K562 (cell line): ENCODE measurements around the gene DRICH1. TPM values are rescaled to one million over a fixed set of nuclear protein-coding genes. Genes with fewer than 3 reads are reported as not detected.

ENCODE experiments used
- ATAC-seq: fragments of 200-7000 bp; cut with Tn5 transposase; 3 replicates; pipeline ENCODE4 v1.9.1; 2020; ENCODE audit warnings: moderate library complexity
- BruUV-seq: library from RNA; stranded (reverse); fragments of 400-500 nt; replicated peaks from 2 replicates; lab custom pipeline; 2021; lab: Mats Ljungman, UMichigan
- CTCF ChIA-PET: fragments of 300-600 bp; formaldehyde crosslinking; extraction: SDS; loops from one replicate; lab custom pipeline; 2021; ENCODE audit warnings: low intra/inter-chr PET ratio; lab: Yijun Ruan, JAX
- POLR2A ChIA-PET: fragments of 300-600, 350-650 bp; sonication (Branson Sonifier 250); formaldehyde crosslinking; extraction: SDS; loops from one replicate; lab custom pipeline; 2021; ENCODE audit warnings: antibody characterized with exemption, inconsistent platforms; lab: Yijun Ruan, JAX
- DNase-seq, 4 experiments: peaks; one replicate each; pipeline versions ENCODE4 v3.0.0 to v3.0.0-alpha.2; 2011 to 2018; ENCODE audit warnings: low spot score in 3 of 4, mixed read lengths in 3 of 4; ENCODE audit errors: extremely low read depth in 1 of 4
- FAIRE-seq: peaks from 2 replicates; lab custom pipeline; 2011; peaks lifted over from hg19 to GRCh38; lab: Jason Lieb, UNC
- H2AFZ ChIP-seq: 2 replicates; pipeline ENCODE4 v1.6.0; 2011; ENCODE audit warnings: low read depth, low read length, control low read depth, inconsistent platforms
- H3K27ac ChIP-seq: fragments of 200-600 bp; 3 replicates; pipeline ENCODE4 v1.8.0; 2011; ENCODE audit warnings: low read depth, mild to moderate bottlenecking, control low read depth, inconsistent platforms, low read length, moderate library complexity, mixed read lengths; ENCODE audit errors: extremely low read depth
- H3K27me3 ChIP-seq, 2 experiments: fragments of 300-600 bp in 1 of 2; 2 replicates in 1 of 2; 3 replicates in 1 of 2; pipeline versions ENCODE4 v1.6.0 to v1.8.0; 2011; ENCODE audit warnings: inconsistent platforms in 2 of 2, low read length in 2 of 2, mild to moderate bottlenecking in 1 of 2, mixed read lengths in 1 of 2, moderate library complexity in 1 of 2; ENCODE audit not compliant: control insufficient read depth in 2 of 2, insufficient read depth in 2 of 2
- H3K36me3 ChIP-seq: fragments of 300-600 bp; 3 replicates; pipeline ENCODE4 v1.8.0; 2011; ENCODE audit warnings: mild to moderate bottlenecking, low read length, inconsistent platforms; ENCODE audit not compliant: control insufficient read depth, insufficient read depth
- H3K4me1 ChIP-seq, 2 experiments: fragments of 200-600 bp in 1 of 2; replicated peaks in 1 of 2; 2 replicates in 1 of 2; 3 replicates in 1 of 2; pipeline versions ENCODE4 v1.5.1 to v1.8.0; 2011; ENCODE audit warnings: inconsistent platforms in 2 of 2, low read length in 2 of 2, mild to moderate bottlenecking in 1 of 2, mixed read lengths in 1 of 2, moderate library complexity in 1 of 2; ENCODE audit not compliant: control insufficient read depth in 2 of 2, insufficient read depth in 2 of 2
- H3K4me2 ChIP-seq: 2 replicates; pipeline ENCODE4 v1.6.1; 2011; ENCODE audit warnings: low read length, control low read depth, inconsistent platforms, mixed read lengths; ENCODE audit not compliant: insufficient read depth
- H3K4me3 ChIP-seq: fragments of 200-600 bp; sonication (generic), shearing (Covaris generic); 2 replicates; pipeline ENCODE4 v1.5.1; 2016; ENCODE audit warnings: control low read depth, inconsistent platforms
- H3K79me2 ChIP-seq: fragments of 200-600 bp; 3 replicates; pipeline ENCODE4 v1.8.0; 2011; ENCODE audit warnings: low read length, inconsistent platforms; ENCODE audit not compliant: control insufficient read depth, insufficient read depth
- H3K9ac ChIP-seq, 2 experiments: 2 replicates each; pipeline versions ENCODE4 v1.6.0 to v1.6.1; 2011; ENCODE audit warnings: low read depth in 2 of 2, low read length in 2 of 2, control low read depth in 1 of 2, inconsistent platforms in 1 of 2, mild to moderate bottlenecking in 1 of 2, mixed read lengths in 1 of 2; ENCODE audit not compliant: insufficient read depth in 1 of 2
- H3K9me1 ChIP-seq: one replicate; pipeline ENCODE4 v1.6.0; 2011; ENCODE audit warnings: inconsistent platforms, mild to moderate bottlenecking, low read length, moderate library complexity; ENCODE audit not compliant: control insufficient read depth, insufficient read depth
- H3K9me3 ChIP-seq: replicated peaks from 2 replicates; pipeline ENCODE4 v1.5.1; 2011; ENCODE audit warnings: low read depth, low read length, inconsistent platforms; ENCODE audit not compliant: control insufficient read depth, insufficient read depth
- H4K20me1 ChIP-seq: replicated peaks from 2 replicates; pipeline ENCODE4 v1.6.1; 2011; ENCODE audit warnings: low read length, inconsistent platforms, mixed read lengths; ENCODE audit not compliant: control insufficient read depth, insufficient read depth
- CEBPZ ChIP-seq: fragments of 150-350 bp; IDR thresholded peaks from 2 replicates; pipeline ENCODE4 v1.6.1; 2014; ENCODE audit warnings: low read depth, mild to moderate bottlenecking, low read length, borderline replicate concordance
- ELK1 ChIP-seq: sonication (generic); formaldehyde crosslinking; IDR thresholded peaks from 2 replicates; pipeline ENCODE4 v1.8.1; 2022; ENCODE audit warnings: missing genetic modification reagents
- FOXA3 ChIP-seq, 2 experiments: fragments of 450-650 bp in 1 of 2; sonication (generic) in 1 of 2; formaldehyde crosslinking; IDR thresholded peaks in 1 of 2; conservative IDR thresholded peaks in 1 of 2; 2 replicates each; pipeline versions ENCODE4 v1.4.0 to v1.8.0; 2020 to 2022; ENCODE audit warnings: mild to moderate bottlenecking in 2 of 2, missing genetic modification reagents in 1 of 2
- GTF2B ChIP-seq: IDR thresholded peaks from 2 replicates; pipeline ENCODE4 v1.6.1; 2011; ENCODE audit not compliant: insufficient read length; ENCODE audit errors: extremely low read depth
- KHSRP ChIP-seq: fragments of 450-650 bp; IDR thresholded peaks from 2 replicates; pipeline ENCODE4 v1.6.1; 2017
- MAFK ChIP-seq: IDR thresholded peaks from 2 replicates; pipeline ENCODE4 v1.6.1; 2011; ENCODE audit warnings: low read length, improper control_type of control experiment
- NFRKB ChIP-seq: fragments of 450-650 bp; IDR thresholded peaks from 2 replicates; pipeline ENCODE4 v1.6.1; 2016; ENCODE audit warnings: low read depth
- POLR2H ChIP-seq: IDR thresholded peaks from 2 replicates; pipeline ENCODE4 v1.6.1; 2016; ENCODE audit warnings: missing genetic modification characterization, low read depth, mild to moderate bottlenecking, control low read depth, missing compliant biosample characterization, moderate library complexity
- PPARD ChIP-seq: fragments of 250-450 bp; sonication (Bioruptor Pico); IDR thresholded peaks from 2 replicates; pipeline ENCODE4 v1.8.0; 2022; ENCODE audit warnings: inconsistent platforms, mild to moderate bottlenecking, moderate library complexity
- TFAP4 ChIP-seq: sonication (generic); formaldehyde crosslinking; IDR thresholded peaks from 2 replicates; pipeline ENCODE4 v1.8.0; 2022; ENCODE audit warnings: missing genetic modification reagents, mild to moderate bottlenecking, moderate library complexity, borderline replicate concordance
- TGIF2 ChIP-seq: sonication (generic); formaldehyde crosslinking; IDR thresholded peaks from 2 replicates; pipeline ENCODE4 v1.8.1; 2022; ENCODE audit warnings: mild to moderate bottlenecking, missing genetic modification reagents, moderate library complexity
- TOE1 ChIP-seq, 2 experiments: fragments of 450-650 bp in 1 of 2; sonication (generic) in 1 of 2; formaldehyde crosslinking in 1 of 2; IDR thresholded peaks; 2 replicates each; pipeline versions ENCODE4 v1.7.1 to v1.8.0; 2016 to 2022; ENCODE audit warnings: borderline replicate concordance in 2 of 2, mild to moderate bottlenecking in 2 of 2, antibody characterized with exemption in 1 of 2, inconsistent platforms in 1 of 2, low read depth in 1 of 2, missing genetic modification reagents in 1 of 2, moderate library complexity in 1 of 2
- WGBS: fragments of 100-300 bp; shearing (Covaris generic); methylation state at CpG from one replicate; pipeline ENCODE4 v1.1.6; 2016; ENCODE audit warnings: low coverage, mixed read lengths; ENCODE audit not compliant: insufficient coverage; ENCODE audit errors: missing lambda C conversion rate; 5-methylcytosine and 5-hydroxymethylcytosine counted together
- in situ Hi-C: fragments of 300-500 bp; cut with MboI; formaldehyde crosslinking; loops from 4 replicates; pipeline ENCODE4 v1.15.0; 2018; ENCODE audit warnings: inconsistent platforms, mixed read lengths
- intact Hi-C: fragments of 100-400 bp; cut with micrococcal nuclease; formaldehyde crosslinking; loops from 2 replicates; pipeline ENCODE4 v1.14.2; 2022
- polyA plus RNA-seq, 8 experiments: library from polyadenylated mRNA; depleted of rRNA in 4 of 8; stranded (reverse) in 5 of 8; unstranded in 3 of 8; fragments of >200 nt; fragmentation: Nextera tagmentation in 2 of 8; fragmentation: Illumina TruSeq in 1 of 8; extraction: Ambion mirVana in 2 of 8; extraction: Trizol in 1 of 8; gene quantifications; 2 replicates each; pipeline versions ENCODE4 v1.2.1 to v1.2.3, GENCODE V29; 2011 to 2014; ENCODE audit warnings: inconsistent platforms in 1 of 8, missing spikeins in 1 of 8
- total RNA-seq, 7 experiments: library from RNA; depleted of rRNA in 6 of 7; stranded (reverse); fragments of >200 nt in 6 of 7; fragmentation: Illumina TruSeq in 2 of 7; extraction: Trizol in 2 of 7; gene quantifications; 2 replicates each; pipeline versions ENCODE4 v1.2.1 to v1.2.3, GENCODE V29; 2011 to 2021; ENCODE audit warnings: low replicate concordance in 1 of 7

Gene DRICH1
- total and polyA plus RNA-seq, 9 of the 15 experiments (the other 6 are each of a cell fraction or from before 2014, with no cell fraction given) = 0.07 to 0.36 (median 0.14) TPM; not detected in 2

GRCh38 chr22:23675502-23676415, 43.6 kb upstream of the DRICH1 start:
- H3K4me1 ChIP-seq = peaks cover 0 to 5% of the 10 kb centered on the region in 2 experiments; a peak in 2 of 5 replicates
- CTCF ChIA-PET = no interaction called here
- no peak overlapping the region for H3K27ac ChIP-seq
- H3K9me3 ChIP-seq = no peaks in the 10 kb centered on the region
- no peak overlapping the region for H2AFZ ChIP-seq
- in situ Hi-C loops = loop anchor here (5.0 kb wide), 1 partner anchor 927 kb away; the partner anchor contains the start of gene GGT1
- no peaks in the 10 kb centered on the region for H3K9me1 ChIP-seq
- H3K4me2 ChIP-seq = no peak overlapping the region
- H3K4me3 ChIP-seq = no peak overlapping the region
- POLR2A ChIA-PET = interaction anchor here (0.5 kb wide), 1 partner anchor 349 kb away, joined by 3 read pairs; no protein-coding TSS in a partner anchor
- no peaks in the 10 kb centered on the region for H3K79me2 ChIP-seq
- H4K20me1 ChIP-seq = no peaks in the 10 kb centered on the region
- FAIRE-seq (no peak), ATAC-seq (no peak), DNase-seq (no peak)
- H3K9ac ChIP-seq = no peak overlapping the region
- H3K36me3 ChIP-seq = no peaks in the 10 kb centered on the region
- intact Hi-C loops = no loop called here
- H3K27me3 ChIP-seq = no peaks in the 10 kb centered on the region
- no TSS peak for BruUV-seq
- WGBS = 64% methylated on average over 10 of the region's 17 CpGs
- TF ChIP-seq MAFK = no peak
- TF ChIP-seq GTF2B = no peak
- TF ChIP-seq NFRKB = no peak
- TF ChIP-seq PPARD (CRISPR knock-in tag) = no peak
- TF ChIP-seq TFAP4 (CRISPR knock-in tag) = no peak
- TF ChIP-seq POLR2H (tag) = no peak
- TF ChIP-seq TOE1 (IDR thresholded peaks at IDR 0.05; ENCODE audit: borderline replicate concordance) = no peak
- TF ChIP-seq TOE1 (CRISPR knock-in tag; IDR thresholded peaks at IDR 0.05; ENCODE audit: borderline replicate concordance, low read depth) = no peak
- TF ChIP-seq KHSRP = no peak
- TF ChIP-seq CEBPZ = no peak
- no peak for TF ChIP-seq ELK1 (CRISPR knock-in tag)
- no peak for TF ChIP-seq FOXA3 (CRISPR knock-in tag; conservative IDR thresholded peaks at IDR 0.05 in 1 of 2, IDR thresholded peaks at IDR 0.05 in 1 of 2)
- no peak for TF ChIP-seq TGIF2
